ENCODE results near the gene SUFU.

The SUFU gene

DNA sequence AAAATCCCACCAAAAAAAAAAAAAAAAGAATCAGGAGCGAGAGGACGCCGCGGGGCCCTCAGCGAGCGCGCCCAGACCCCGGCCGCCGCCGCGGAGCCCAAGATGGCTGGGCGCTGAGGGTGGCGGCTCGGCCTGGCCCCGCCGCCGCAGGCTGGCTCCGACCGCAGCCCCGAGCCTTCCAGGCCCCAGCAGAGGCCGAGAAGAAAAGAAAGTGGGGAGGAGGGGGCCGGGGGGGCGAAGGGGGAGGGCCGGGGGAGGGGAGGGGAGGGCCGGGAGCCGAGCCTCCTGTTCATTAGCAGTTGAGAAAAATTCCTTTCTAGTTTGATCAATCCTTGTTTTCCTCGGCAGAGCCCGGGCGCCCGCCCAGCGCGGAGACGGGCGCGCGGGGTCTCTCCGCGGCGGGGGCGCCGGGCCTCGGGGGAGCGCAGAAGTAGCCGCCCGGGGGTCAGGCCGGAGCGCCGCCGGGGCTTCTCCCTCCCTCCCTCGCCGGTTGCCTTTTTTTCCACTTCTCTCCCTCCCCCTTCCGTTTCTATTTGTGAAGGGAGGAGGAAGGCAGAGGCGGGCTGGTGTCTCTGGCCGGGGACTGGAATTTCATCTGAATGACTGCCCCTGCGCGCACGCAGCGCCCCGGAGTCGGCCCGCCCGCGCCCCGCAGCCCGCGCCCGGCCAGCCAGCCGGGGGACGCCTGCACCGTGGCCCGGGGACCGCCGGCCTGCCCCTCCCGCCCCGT is 139.7 kb downstream of the SUFU start:
- H3K4me3 ChIP-seq (ENCODE audit: low read depth, low read length): peak overlapping the region; percentile 79
- TF ChIP-seq, protein P1, sequence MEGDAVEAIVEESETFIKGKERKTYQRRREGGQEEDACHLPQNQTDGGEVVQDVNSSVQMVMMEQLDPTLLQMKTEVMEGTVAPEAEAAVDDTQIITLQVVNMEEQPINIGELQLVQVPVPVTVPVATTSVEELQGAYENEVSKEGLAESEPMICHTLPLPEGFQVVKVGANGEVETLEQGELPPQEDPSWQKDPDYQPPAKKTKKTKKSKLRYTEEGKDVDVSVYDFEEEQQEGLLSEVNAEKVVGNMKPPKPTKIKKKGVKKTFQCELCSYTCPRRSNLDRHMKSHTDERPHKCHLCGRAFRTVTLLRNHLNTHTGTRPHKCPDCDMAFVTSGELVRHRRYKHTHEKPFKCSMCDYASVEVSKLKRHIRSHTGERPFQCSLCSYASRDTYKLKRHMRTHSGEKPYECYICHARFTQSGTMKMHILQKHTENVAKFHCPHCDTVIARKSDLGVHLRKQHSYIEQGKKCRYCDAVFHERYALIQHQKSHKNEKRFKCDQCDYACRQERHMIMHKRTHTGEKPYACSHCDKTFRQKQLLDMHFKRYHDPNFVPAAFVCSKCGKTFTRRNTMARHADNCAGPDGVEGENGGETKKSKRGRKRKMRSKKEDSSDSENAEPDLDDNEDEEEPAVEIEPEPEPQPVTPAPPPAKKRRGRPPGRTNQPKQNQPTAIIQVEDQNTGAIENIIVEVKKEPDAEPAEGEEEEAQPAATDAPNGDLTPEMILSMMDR (IDR thresholded peaks at IDR 0.05; ENCODE audit: borderline replicate concordance, insufficient read depth, low read depth, low read length): no peak

DNA sequence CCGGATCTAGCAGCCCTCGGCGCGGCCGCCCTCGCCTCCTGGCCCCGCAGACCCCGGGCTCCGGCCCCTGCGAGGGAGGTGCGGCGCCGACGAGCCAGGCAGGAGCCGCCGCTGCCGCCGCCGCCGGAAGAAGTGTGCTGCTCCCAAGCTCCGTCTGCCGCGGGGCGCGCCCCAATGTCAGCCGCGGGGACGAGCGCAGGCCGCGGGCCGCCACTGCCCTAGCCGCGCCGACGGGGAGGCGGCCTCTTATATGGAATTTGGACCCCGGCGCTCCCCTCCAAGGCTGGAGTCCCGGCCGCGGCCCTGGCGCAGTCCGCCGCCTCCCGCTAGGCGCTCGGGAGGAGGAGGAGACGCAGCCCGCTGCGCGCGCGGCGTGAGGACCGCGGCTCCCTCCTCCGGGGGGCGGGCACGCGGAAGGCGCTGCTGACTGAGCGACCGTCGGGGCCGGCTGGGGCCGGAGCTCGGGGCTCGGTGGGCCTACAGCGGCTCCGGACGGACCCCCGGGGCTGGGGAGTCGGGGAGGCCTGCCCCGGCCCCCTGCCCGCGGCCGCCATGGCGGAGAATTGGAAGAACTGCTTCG is 140.4 kb downstream of the SUFU start, which contains the start of gene TRIM8:
Gene TRIM8 (plus strand): TSS at position 414 of the 580 bp plus-strand sequence. CDS start 139 bp downstream, at position 553.
- H3K4me3 ChIP-seq (ENCODE audit: low read depth, low read length): peak within 1 kb of the TSS; percentile 79
- TF ChIP-seq, protein P1 (IDR thresholded peaks at IDR 0.05; ENCODE audit: borderline replicate concordance, insufficient read depth, low read depth, low read length): no peak

DNA sequence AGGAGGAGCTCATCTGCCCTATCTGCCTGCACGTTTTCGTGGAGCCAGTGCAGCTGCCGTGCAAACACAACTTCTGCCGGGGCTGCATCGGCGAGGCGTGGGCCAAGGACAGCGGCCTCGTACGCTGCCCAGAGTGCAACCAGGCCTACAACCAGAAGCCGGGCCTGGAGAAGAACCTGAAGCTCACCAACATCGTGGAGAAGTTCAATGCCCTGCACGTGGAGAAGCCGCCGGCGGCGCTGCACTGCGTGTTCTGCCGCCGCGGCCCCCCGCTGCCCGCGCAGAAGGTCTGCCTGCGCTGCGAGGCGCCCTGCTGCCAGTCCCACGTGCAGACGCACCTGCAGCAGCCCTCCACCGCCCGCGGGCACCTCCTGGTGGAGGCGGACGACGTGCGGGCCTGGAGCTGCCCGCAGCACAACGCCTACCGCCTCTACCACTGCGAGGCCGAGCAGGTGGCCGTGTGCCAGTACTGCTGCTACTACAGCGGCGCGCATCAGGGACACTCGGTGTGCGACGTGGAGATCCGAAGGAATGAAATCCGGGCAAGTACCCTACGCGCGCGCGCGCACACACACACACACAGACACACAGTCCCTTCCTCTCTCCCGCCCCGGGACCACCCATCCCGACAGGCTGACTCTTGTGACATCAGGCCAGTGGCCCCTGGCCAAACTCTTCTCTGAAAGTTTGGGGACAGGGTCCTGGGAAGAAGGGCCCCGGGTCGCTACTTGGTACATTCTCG is 141.0 kb downstream of the SUFU start:
- H3K4me3 ChIP-seq (ENCODE audit: low read depth, low read length): peak overlapping the region; percentile 79
- TF ChIP-seq, protein P1 (IDR thresholded peaks at IDR 0.05; ENCODE audit: borderline replicate concordance, insufficient read depth, low read depth, low read length): peak; percentile 68

DNA sequence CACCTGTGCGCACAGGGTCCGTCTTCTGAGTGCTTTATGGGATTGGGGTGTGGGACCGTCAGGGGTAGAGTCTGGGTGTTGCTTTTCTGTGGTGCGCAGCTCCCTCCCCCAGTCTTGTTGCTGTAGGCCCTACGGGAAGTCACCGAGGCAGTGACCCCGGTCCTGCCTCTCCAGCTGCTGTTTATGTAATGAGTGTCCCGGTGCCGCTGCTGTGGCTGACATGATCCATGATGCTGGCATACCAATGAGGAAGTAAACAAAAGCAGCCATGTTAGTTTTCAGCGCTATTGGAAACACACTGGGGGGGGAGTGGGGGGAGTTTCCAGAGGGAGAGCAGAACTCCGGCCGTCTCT is 141.6 kb downstream of the SUFU start:
- TF ChIP-seq, protein P1 (IDR thresholded peaks at IDR 0.05; ENCODE audit: borderline replicate concordance, insufficient read depth, low read depth, low read length): no peak
- H3K4me3 ChIP-seq (ENCODE audit: low read depth, low read length): peak overlapping the region; percentile 79

DNA sequence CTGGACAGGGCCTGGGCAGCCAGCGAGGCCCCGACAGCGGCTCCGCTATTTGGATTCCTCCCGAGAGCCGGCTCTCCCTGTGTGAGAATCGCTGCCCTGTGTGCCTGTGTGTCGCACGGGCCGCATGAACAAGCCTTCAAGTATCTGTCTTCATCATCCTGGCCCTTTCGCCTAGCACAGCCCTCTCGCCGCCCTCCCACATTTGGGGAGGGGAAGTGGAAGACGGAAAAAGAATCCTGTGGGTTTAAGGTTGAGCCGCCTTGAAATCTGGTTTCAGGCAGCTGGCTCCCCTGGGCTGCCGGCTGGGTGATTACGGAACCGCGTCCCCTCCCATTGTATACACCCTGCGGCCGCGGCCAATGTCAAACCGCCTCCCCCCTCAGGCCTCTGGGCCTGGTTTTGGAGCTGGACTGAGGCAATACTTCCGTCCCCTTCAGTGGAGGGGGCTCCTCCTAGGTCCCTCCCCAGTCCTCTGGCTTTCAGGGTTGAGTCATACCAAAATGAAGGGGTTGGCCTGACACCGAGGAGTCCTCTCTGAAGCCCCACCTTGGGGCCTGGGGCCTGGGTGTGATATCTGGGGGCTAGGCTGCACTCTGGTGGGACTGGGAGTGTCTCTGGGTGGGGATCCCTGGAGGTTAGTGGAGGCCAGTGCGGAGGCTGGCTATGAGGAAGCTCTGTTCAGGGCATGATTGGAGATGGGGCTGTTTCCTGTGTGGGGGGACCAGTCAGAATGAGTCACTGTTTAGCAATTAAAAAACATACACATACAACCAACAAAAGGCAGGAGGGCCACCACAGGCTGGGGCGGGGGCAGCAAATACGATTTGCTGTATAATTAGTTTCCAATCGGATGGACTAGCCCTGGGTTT is 142.2 kb downstream of the SUFU start:
- TF ChIP-seq, protein P1 (IDR thresholded peaks at IDR 0.05; ENCODE audit: borderline replicate concordance, insufficient read depth, low read depth, low read length): no peak
- H3K4me3 ChIP-seq (ENCODE audit: low read depth, low read length): peak overlapping the region; percentile 79

DNA sequence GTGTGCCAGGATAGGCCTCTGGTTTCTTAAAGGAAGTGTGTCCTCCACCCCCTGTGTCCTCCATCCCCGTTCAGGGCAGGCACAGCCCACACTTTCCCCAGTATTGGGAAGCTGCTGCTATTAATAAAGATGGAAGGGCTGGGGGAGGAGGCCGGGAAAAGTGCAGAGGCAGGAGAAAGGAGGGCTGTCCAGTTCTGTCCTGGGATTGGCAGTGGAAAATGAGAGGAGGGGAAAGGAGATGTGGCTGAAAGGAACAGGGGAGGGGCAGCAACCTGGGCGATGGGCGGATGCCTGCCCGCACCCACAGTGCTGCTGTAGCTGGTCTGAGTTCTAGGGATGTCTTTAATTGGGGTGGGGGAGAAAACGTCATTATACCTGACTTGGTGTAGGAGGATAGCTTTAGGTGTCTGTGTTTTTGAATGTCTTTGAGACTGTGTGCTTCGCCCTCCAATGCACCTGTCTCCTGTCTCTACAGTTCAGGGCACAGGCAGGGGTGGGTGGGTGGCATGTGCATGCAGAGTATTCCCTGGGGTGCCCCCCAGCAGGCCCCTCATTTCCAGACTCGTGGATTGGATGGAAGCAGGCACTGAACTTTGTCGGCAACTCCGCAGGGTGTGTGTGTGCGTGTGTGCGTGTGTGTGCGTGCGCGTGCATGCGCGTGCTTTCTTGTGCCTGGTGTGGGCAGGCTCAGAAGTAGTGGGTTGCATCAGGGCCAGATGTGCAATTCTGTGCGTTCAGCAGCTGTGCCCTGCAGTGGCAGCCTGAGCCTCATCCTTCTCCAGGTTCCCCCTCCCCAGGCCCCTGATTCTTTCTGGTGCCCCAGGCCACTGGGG is 143.1 kb downstream of the SUFU start:
- TF ChIP-seq, protein P1 (IDR thresholded peaks at IDR 0.05; ENCODE audit: borderline replicate concordance, insufficient read depth, low read depth, low read length): no peak
- peak overlapping the region; percentile 79 for H3K4me3 ChIP-seq (ENCODE audit: low read depth, low read length)
